ENCODE measurements around the gene DOCK10. TPM values are rescaled to one million over a fixed set of nuclear protein-coding genes. Genes with fewer than 3 reads are reported as not detected.

The DOCK10 gene
- total RNA-seq, 2 donors from 2014 or later, result 2.0 to 3.4 TPM

- Histone ChIP-seq H3K36me3 (replicated peaks in 1 of 2; ENCODE audit: insufficient read depth in 1 of 2, low read depth in 2 of 2) (no peaks in the 10 kb centered on the region), H3K27me3 (no peaks in the 10 kb centered on the region), H3K4me3 (no peak overlapping the region), H3K27ac (no peak overlapping the region), H3K4me1 (no peaks in the 10 kb centered on the region), H3K9me3 (no peaks in the 10 kb centered on the region)
- TF ChIP-seq POLR2A (IDR thresholded peaks at IDR 0.05) (no peak), CTCF (IDR thresholded peaks at IDR 0.05) (no peak)
- 52 to 57% methylated on average over 3 of the region's 3 CpGs for WGBS, 2 donors
- intact Hi-C loops (cut with DNase I), result no loop called here
- no peak for ATAC-seq
- no peak for DNase-seq
Measured at GRCh38 chr2:224777559-224777930, 264.7 kb downstream of the DOCK10 start.

- Histone ChIP-seq H3K9me3 (no peaks in the 10 kb centered on the region), H3K4me1 (no peaks in the 10 kb centered on the region), H3K27me3 (no peaks in the 10 kb centered on the region), H3K4me3 (no peak overlapping the region), H3K27ac (no peak overlapping the region), H3K36me3 (replicated peaks in 1 of 2; ENCODE audit: insufficient read depth in 1 of 2, low read depth in 2 of 2) (no peaks in the 10 kb centered on the region)
- intact Hi-C loops (cut with DNase I), result no loop called here
- ATAC-seq, result no peak
- DNase-seq, result no peak
- WGBS, 2 donors, result 63 to 72% methylated on average over 6 of the region's 6 CpGs
- TF ChIP-seq CTCF (IDR thresholded peaks at IDR 0.05), result no peak
Measured at GRCh38 chr2:224776795-224777558, 265.3 kb downstream of the DOCK10 start.

- Histone ChIP-seq H3K4me1 (no peaks in the 10 kb centered on the region), H3K27me3 (no peaks in the 10 kb centered on the region), H3K27ac (no peak overlapping the region), H3K4me3 (no peak overlapping the region), H3K36me3 (replicated peaks in 1 of 2; ENCODE audit: insufficient read depth in 1 of 2, low read depth in 2 of 2) (no peaks in the 10 kb centered on the region), H3K9me3 (no peaks in the 10 kb centered on the region)
- DNase-seq, result no peak
- intact Hi-C loops (cut with DNase I), result no loop called here
- WGBS, 2 donors, result 27 to 29% methylated on average over 1 of the region's 1 CpG
- ATAC-seq, result no peak
- TF ChIP-seq CTCF (IDR thresholded peaks at IDR 0.05) (no peak), POLR2A (IDR thresholded peaks at IDR 0.05) (no peak)
Measured at GRCh38 chr2:224775647-224776046, 266.6 kb downstream of the DOCK10 start.

- no peak overlapping the region for H3K4me3 ChIP-seq
- intact Hi-C loops (cut with DNase I), result no loop called here
Measured at GRCh38 chr2:224774735-224775134, 267.5 kb downstream of the DOCK10 start.

More at GRCh38 chr2:224774735-224775134, 267.5 kb downstream of the DOCK10 start:
- H3K36me3 ChIP-seq (replicated peaks in 1 of 2; ENCODE audit: insufficient read depth in 1 of 2, low read depth in 2 of 2), result no peaks in the 10 kb centered on the region
- H3K27ac ChIP-seq, result no peak overlapping the region
- no peaks in the 10 kb centered on the region for H3K4me1 ChIP-seq
- 81 to 85% methylated on average over 15 of the region's 15 CpGs for WGBS, 2 donors
- no peak for ATAC-seq
- TF ChIP-seq CTCF (IDR thresholded peaks at IDR 0.05) (no peak), POLR2A (IDR thresholded peaks at IDR 0.05) (no peak)
- no peak for DNase-seq
- H3K9me3 ChIP-seq, result no peaks in the 10 kb centered on the region
- no peaks in the 10 kb centered on the region for H3K27me3 ChIP-seq
